GM12878 (cell line): ENCODE results near the gene ARHGEF10L. TPM values are rescaled to one million over a fixed set of nuclear protein-coding genes. Genes with fewer than 3 reads are reported as not detected.

Experiments
- ATAC-seq: fragments of 200-7000 bp; cut with Tn5 transposase; 3 replicates; pipeline ENCODE4 v1.9.1; 2020; ENCODE audit warnings: mild to moderate bottlenecking, moderate library complexity
- BruUV-seq: library from RNA; stranded (reverse); fragments of 400-500 nt; replicated peaks from 2 replicates; lab custom pipeline; 2021; lab: Mats Ljungman, UMichigan
- CTCF ChIA-PET: fragments of 300-600 bp; sonication (Branson Sonifier 250); formaldehyde crosslinking; extraction: SDS; loops from one replicate; lab custom pipeline; 2021; ENCODE audit warnings: inconsistent platforms; lab: Yijun Ruan, JAX
- POLR2A ChIA-PET: fragments of 350-600 bp; formaldehyde crosslinking; extraction: SDS; loops from one replicate; lab custom pipeline; 2021; ENCODE audit warnings: inconsistent platforms; lab: Charles Lee
- RAD21 ChIA-PET: fragments of 300-600 bp; sonication (Branson Sonifier 250); formaldehyde crosslinking; loops from one replicate; lab custom pipeline; 2023; ENCODE audit warnings: antibody characterized with exemption; ENCODE audit not compliant: unreplicated experiment; lab: Charles Lee
- SMC1A ChIA-PET: fragments of 300-600 bp; sonication (Branson Sonifier 250); formaldehyde crosslinking; loops from one replicate; lab custom pipeline; 2023; ENCODE audit not compliant: unreplicated experiment, uncharacterized antibody; lab: Charles Lee
- DNase-seq: peaks from one replicate; pipeline ENCODE4 v3.0.0-alpha.2; 2011; ENCODE audit warnings: low read depth, low spot score
- FAIRE-seq: peaks from 3 replicates; lab custom pipeline; 2011; peaks lifted over from hg19 to GRCh38; lab: Jason Lieb, UNC
- H2AFZ ChIP-seq: 2 replicates; pipeline ENCODE4 v1.6.0; 2011; ENCODE audit warnings: low read depth, low read length, control low read depth; ENCODE audit not compliant: control insufficient read depth
- H3K27ac ChIP-seq: 2 replicates; pipeline ENCODE4 v1.5.1; 2011; ENCODE audit warnings: control low read depth; ENCODE audit not compliant: control insufficient read depth, insufficient read depth
- H3K27me3 ChIP-seq, 2 experiments: replicated peaks in 1 of 2; 2 replicates each; pipeline versions ENCODE4 v1.6.0 to v1.6.1; 2011; ENCODE audit warnings: low read length in 1 of 2; ENCODE audit not compliant: control insufficient read depth in 2 of 2, insufficient read depth in 2 of 2
- H3K36me3 ChIP-seq, 2 experiments: 2 replicates each; pipeline ENCODE4 v1.5.1; 2011; ENCODE audit warnings: low read length in 1 of 2; ENCODE audit not compliant: control insufficient read depth in 2 of 2, insufficient read depth in 2 of 2
- H3K4me1 ChIP-seq: 2 replicates; pipeline ENCODE4 v1.6.1; 2011; ENCODE audit warnings: mild to moderate bottlenecking, low read length, moderate library complexity, mixed read lengths; ENCODE audit not compliant: control insufficient read depth, insufficient read depth
- H3K4me2 ChIP-seq: 2 replicates; pipeline ENCODE4 v1.6.0; 2011; ENCODE audit warnings: control low read depth; ENCODE audit not compliant: control insufficient read depth, insufficient read depth
- H3K4me3 ChIP-seq: fragments of 200-600 bp; sonication (generic); 2 replicates; pipeline ENCODE4 v1.5.1; 2016
- H3K79me2 ChIP-seq: 2 replicates; pipeline ENCODE4 v1.6.0; 2011; ENCODE audit warnings: low read length; ENCODE audit not compliant: control insufficient read depth, insufficient read depth
- H3K9ac ChIP-seq: 2 replicates; pipeline ENCODE4 v1.8.0; 2011; ENCODE audit warnings: low read length, control low read depth, mixed read lengths; ENCODE audit not compliant: control insufficient read depth, insufficient read depth
- H3K9me3 ChIP-seq: replicated peaks from 3 replicates; pipeline ENCODE4 v1.5.1; 2011; ENCODE audit warnings: mild to moderate bottlenecking, low read length; ENCODE audit not compliant: control insufficient read depth, insufficient read depth
- H4K20me1 ChIP-seq: 2 replicates; pipeline ENCODE4 v1.6.0; 2011; ENCODE audit not compliant: control insufficient read depth, insufficient read depth
- CREB1 ChIP-seq: IDR thresholded peaks from 2 replicates; pipeline ENCODE4 v1.6.1; 2012; ENCODE audit warnings: low read depth, mild to moderate bottlenecking, inconsistent platforms
- GABPA ChIP-seq: IDR thresholded peaks from 2 replicates; pipeline ENCODE4 v1.6.1; 2014; ENCODE audit warnings: antibody characterized with exemption, low read depth, mild to moderate bottlenecking, inconsistent platforms
- HDAC6 ChIP-seq: fragments of 200-600 bp; sonication (generic); IDR thresholded peaks from one replicate; pipeline ENCODE4 v1.8.0; 2017; ENCODE audit warnings: antibody characterized with exemption; ENCODE audit not compliant: unreplicated experiment
- MEF2A ChIP-seq: IDR thresholded peaks from 2 replicates; pipeline ENCODE4 v1.6.1; 2011; ENCODE audit warnings: low read depth, mild to moderate bottlenecking, low read length, moderate library complexity; ENCODE audit not compliant: insufficient read depth
- MXI1 ChIP-seq: fragments of 150-350 bp; IDR thresholded peaks from 2 replicates; pipeline ENCODE4 v1.6.1; 2011; ENCODE audit warnings: low read depth, mild to moderate bottlenecking, inconsistent platforms, low read length, improper control_type of control experiment
- NFYB ChIP-seq: IDR thresholded peaks from 2 replicates; pipeline ENCODE4 v1.6.1; 2011; ENCODE audit warnings: low read depth, mild to moderate bottlenecking, low read length, improper control_type of control experiment, moderate library complexity; ENCODE audit not compliant: insufficient read depth
- SUPT20H ChIP-seq: IDR thresholded peaks from 2 replicates; pipeline ENCODE4 v1.6.1; 2011; ENCODE audit warnings: low read depth, mild to moderate bottlenecking, low read length, moderate library complexity, borderline replicate concordance; ENCODE audit not compliant: control insufficient read depth
- USF2 ChIP-seq: IDR thresholded peaks from 2 replicates; pipeline ENCODE4 v1.6.1; 2011; ENCODE audit warnings: low read depth, low read length, improper control_type of control experiment, borderline replicate concordance
- ZNF24 ChIP-seq: fragments of 450-650 bp; IDR thresholded peaks from 2 replicates; pipeline ENCODE4 v1.6.1; 2017; ENCODE audit warnings: antibody characterized with exemption, mild to moderate bottlenecking
- ZZZ3 ChIP-seq: IDR thresholded peaks from 2 replicates; pipeline ENCODE4 v1.6.1; 2011; ENCODE audit warnings: low read depth; ENCODE audit not compliant: control insufficient read depth, insufficient read length
- WGBS: methylation state at CpG from one replicate; pipeline ENCODE4 v1.1.6; 2016; ENCODE audit warnings: low lambda C conversion rate; ENCODE audit not compliant: insufficient replicate concordance, insufficient coverage; ENCODE audit errors: missing lambda C conversion rate; 5-methylcytosine and 5-hydroxymethylcytosine counted together
- in situ Hi-C: fragments of 300-500 bp; cut with MboI; formaldehyde crosslinking; loops from 9 replicates; pipeline ENCODE4 v1.14.3; 2018; ENCODE audit warnings: mixed read lengths
- intact Hi-C: fragments of 100-400 bp; cut with micrococcal nuclease; formaldehyde crosslinking; loops from one replicate; pipeline ENCODE4 v1.14.2; 2022; ENCODE audit not compliant: unreplicated experiment
- polyA plus RNA-seq, 11 experiments: library from polyadenylated mRNA; depleted of rRNA in 4 of 11; unstranded in 6 of 11; stranded (reverse) in 5 of 11; fragments of >200 nt; fragmentation: Nextera tagmentation in 4 of 11; fragmentation: Illumina TruSeq in 1 of 11; extraction: Ambion mirVana in 4 of 11; extraction: Trizol in 1 of 11; gene quantifications; 1 replicate in 1 of 11; 2 replicates in 10 of 11; pipeline versions ENCODE4 v1.2.1 to v1.2.3, GENCODE V29; 2011 to 2016; ENCODE audit warnings: inconsistent platforms in 2 of 11, missing spikeins in 2 of 11, low read depth in 1 of 11
- total RNA-seq, 4 experiments: library from RNA; depleted of rRNA in 3 of 4; stranded (reverse); fragments of >200 nt in 3 of 4; fragmentation: Illumina TruSeq in 1 of 4; extraction: Trizol in 1 of 4; gene quantifications; 2 replicates each; pipeline versions ENCODE4 v1.2.1 to v1.2.3, GENCODE V29; 2013 to 2021
- TF ChIP-seq, protein P1 (sequence below), 3 experiments: IDR thresholded peaks in 2 of 3; conservative IDR thresholded peaks in 1 of 3; 2 replicates each; pipeline ENCODE4 v1.5.1; 2011; ENCODE audit warnings: low read depth in 3 of 3, low read length in 3 of 3, mild to moderate bottlenecking in 3 of 3, control low read depth in 2 of 3, moderate library complexity in 2 of 3, inconsistent platforms in 1 of 3, mixed read lengths in 1 of 3; ENCODE audit not compliant: control insufficient read depth in 2 of 3, insufficient read depth in 1 of 3; ENCODE audit errors: extremely low read depth in 1 of 3
- TF ChIP-seq, protein P2 (sequence below): IDR thresholded peaks from 2 replicates; pipeline ENCODE4 v1.6.1; 2011; ENCODE audit warnings: borderline replicate concordance, low read depth, mild to moderate bottlenecking, moderate library complexity, mixed read lengths, low read length; ENCODE audit not compliant: insufficient read depth; ENCODE audit errors: extremely low read length
- TF ChIP-seq, protein P3 (sequence below): fragments of 450-650 bp; IDR thresholded peaks from 2 replicates; pipeline ENCODE4 v1.6.1; 2018; ENCODE audit warnings: borderline replicate concordance, mild to moderate bottlenecking; ENCODE audit not compliant: partially characterized antibody

The ARHGEF10L gene
- total and polyA plus RNA-seq, 10 of the 15 experiments (the other 5 are each of a cell fraction or from before 2014, with no cell fraction given): 0.05 to 0.94 (median 0.28) TPM; not detected in 2

DNA sequence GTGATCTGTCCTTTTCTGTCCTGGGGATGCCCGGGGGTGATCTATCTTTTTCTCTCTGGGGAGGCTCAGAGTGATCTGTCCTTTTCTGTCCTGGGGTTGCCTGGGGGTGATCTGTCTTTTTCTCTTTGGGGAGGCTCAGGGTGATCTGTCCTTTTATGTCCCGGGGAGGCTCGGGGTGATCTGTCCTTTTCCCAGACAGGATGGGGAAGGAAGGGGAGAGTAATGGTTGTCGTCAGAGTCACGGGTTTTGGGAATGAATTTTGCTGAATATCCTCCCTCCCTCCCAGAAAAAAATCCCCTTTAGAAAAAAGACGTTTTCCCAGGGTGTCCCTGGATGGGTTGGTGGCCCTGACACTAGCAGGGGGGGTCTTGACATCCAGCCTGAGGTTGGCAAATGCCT, 91.5 kb downstream of the ARHGEF10L start:
- SMC1A ChIA-PET: no interaction called here
- Histone ChIP-seq H3K4me1 (peaks cover 3% of the 10 kb centered on the region; the same call in 1 of the 2 replicates), H3K27me3 (no peaks in the 10 kb centered on the region; a peak in 1 of 4 replicates), H3K79me2 (no peaks in the 10 kb centered on the region), H3K4me3 (no peak overlapping the region), H3K27ac (no peak overlapping the region), H3K9ac (no peak overlapping the region), H3K9me3 (no peaks in the 10 kb centered on the region), H3K36me3 (no peaks in the 10 kb centered on the region), H2AFZ (no peak overlapping the region), H4K20me1 (no peaks in the 10 kb centered on the region), H3K4me2 (no peak overlapping the region)
- CTCF ChIA-PET: no interaction called here
- ATAC-seq: no peak
- in situ Hi-C loops (no loop called here), intact Hi-C loops (no loop called here)
- 17% methylated on average over 6 of the region's 6 CpGs for WGBS
- BruUV-seq: no TSS peak
- TF ChIP-seq ZZZ3 (no peak), HDAC6 (no peak), CREB1 (no peak), NFYB (no peak), SUPT20H (no peak), GABPA (no peak), MXI1 (no peak), ZNF24 (no peak), USF2 (no peak), MEF2A (no peak)
- TF ChIP-seq, protein P1, sequence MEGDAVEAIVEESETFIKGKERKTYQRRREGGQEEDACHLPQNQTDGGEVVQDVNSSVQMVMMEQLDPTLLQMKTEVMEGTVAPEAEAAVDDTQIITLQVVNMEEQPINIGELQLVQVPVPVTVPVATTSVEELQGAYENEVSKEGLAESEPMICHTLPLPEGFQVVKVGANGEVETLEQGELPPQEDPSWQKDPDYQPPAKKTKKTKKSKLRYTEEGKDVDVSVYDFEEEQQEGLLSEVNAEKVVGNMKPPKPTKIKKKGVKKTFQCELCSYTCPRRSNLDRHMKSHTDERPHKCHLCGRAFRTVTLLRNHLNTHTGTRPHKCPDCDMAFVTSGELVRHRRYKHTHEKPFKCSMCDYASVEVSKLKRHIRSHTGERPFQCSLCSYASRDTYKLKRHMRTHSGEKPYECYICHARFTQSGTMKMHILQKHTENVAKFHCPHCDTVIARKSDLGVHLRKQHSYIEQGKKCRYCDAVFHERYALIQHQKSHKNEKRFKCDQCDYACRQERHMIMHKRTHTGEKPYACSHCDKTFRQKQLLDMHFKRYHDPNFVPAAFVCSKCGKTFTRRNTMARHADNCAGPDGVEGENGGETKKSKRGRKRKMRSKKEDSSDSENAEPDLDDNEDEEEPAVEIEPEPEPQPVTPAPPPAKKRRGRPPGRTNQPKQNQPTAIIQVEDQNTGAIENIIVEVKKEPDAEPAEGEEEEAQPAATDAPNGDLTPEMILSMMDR (IDR thresholded peaks at IDR 0.05 in 2 of 3, conservative IDR thresholded peaks at IDR 0.05 in 1 of 3; ENCODE audit: control insufficient read depth in 2 of 3, extremely low read depth in 1 of 3, insufficient read depth in 1 of 3, low read depth in 3 of 3, low read length in 3 of 3): no peak
- TF ChIP-seq, protein P2, sequence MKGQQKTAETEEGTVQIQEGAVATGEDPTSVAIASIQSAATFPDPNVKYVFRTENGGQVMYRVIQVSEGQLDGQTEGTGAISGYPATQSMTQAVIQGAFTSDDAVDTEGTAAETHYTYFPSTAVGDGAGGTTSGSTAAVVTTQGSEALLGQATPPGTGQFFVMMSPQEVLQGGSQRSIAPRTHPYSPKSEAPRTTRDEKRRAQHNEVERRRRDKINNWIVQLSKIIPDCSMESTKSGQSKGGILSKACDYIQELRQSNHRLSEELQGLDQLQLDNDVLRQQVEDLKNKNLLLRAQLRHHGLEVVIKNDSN: no peak
- TF ChIP-seq, protein P3, sequence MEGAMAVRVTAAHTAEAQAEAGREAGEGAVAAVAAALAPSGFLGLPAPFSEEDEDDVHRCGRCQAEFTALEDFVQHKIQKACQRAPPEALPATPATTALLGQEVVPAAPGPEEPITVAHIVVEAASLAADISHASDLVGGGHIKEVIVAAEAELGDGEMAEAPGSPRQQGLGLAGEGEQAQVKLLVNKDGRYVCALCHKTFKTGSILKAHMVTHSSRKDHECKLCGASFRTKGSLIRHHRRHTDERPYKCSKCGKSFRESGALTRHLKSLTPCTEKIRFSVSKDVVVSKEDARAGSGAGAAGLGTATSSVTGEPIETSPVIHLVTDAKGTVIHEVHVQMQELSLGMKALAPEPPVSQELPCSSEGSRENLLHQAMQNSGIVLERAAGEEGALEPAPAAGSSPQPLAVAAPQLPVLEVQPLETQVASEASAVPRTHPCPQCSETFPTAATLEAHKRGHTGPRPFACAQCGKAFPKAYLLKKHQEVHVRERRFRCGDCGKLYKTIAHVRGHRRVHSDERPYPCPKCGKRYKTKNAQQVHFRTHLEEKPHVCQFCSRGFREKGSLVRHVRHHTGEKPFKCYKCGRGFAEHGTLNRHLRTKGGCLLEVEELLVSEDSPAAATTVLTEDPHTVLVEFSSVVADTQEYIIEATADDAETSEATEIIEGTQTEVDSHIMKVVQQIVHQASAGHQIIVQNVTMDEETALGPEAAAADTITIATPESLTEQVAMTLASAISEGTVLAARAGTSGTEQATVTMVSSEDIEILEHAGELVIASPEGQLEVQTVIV: no peak
- no peak for FAIRE-seq
- no peak for DNase-seq
- POLR2A ChIA-PET: no interaction called here
- RAD21 ChIA-PET: no interaction called here
